GM18867 (cell line): ENCODE data around the gene FSTL5.

Experiments
- ATAC-seq: cut with Tn5 transposase; IDR thresholded peaks from one replicate; pipeline ENCODE4 v1.9.1; 2021; ENCODE audit warnings: mild to moderate bottlenecking, moderate library complexity; ENCODE audit not compliant: unreplicated experiment

Gene FSTL5

DNA sequence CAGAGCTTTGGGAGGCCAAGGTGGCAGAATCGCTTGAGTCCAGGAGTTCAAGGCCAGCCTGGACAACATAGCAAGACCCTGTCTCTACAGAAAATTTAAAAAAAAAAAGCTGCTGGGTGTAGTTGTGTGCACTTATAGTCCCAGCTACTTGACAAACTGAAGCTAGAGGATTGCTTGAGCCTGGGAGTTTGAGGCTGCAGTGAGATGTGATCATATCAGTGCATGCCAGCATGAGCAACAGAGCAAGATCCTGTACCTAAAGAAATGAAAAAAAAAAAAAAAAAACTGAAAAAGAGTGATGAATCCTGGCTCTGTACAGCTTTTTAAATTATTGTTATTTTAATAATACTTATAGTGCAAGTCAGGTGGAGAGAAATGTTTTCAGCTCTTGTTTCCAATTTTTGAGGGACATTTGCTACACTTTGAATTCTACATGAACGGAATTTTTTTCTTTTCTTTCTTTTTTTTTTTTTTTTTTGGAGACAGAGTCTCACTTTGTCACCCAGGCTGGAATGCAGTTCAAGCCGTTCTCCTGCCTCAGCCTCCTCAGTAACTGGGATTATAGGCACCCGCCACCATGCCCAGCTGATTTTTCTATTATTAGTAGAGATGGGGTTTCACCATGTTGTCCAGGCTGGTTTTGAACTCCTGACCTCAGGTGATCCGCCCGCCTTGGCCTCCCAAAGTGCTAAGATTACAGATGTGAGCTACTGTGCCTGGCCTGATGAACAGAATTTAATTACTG lies 215.6 kb downstream of the FSTL5 start:
- no peak for ATAC-seq

DNA sequence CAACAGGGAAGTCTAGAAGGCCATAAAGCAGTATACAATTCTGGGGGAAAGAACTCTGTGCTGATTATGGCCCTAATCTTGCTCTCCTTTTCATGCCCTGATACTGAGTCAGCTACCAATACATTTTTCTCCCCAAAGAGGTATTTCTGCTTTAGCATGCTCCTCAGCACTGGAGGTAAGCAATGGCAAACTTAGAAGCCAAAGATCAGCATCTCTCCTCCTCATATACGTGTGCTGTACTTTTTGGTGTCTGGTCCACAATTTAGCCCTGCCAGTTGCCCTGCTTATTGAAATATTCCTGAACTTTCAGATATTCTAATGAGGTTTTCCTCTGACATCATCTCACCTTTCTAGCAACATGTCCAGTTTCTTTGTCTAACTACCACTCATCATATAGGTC lies 226.2 kb downstream of the FSTL5 start:
- ATAC-seq: no peak

- no peak for ATAC-seq
Observed at GRCh38 chr4:161936625-161937550, 226.9 kb downstream of the FSTL5 start.

DNA sequence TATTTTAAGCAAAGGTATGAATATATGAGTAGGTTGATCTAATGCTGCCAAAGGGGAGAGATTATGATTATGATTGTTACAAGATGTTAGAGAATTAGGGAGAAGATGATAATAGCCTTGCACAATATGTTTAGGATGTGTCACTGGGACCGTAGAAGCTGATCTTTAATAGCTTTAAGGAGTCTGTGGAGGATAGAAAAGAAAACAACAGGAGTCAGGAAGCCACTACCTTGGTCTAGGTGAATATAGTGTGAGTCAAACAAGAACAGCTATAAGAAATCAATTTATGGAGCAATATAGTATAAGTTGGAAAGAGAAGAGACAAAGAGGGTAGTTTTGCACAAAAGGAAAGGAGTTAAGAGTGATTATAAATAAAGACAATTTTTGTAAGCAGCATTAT lies 232.7 kb downstream of the FSTL5 start:
- no peak for ATAC-seq

GRCh38 chr4:161929956-161930355 lies 233.8 kb downstream of the FSTL5 start:
- no peak for ATAC-seq

DNA sequence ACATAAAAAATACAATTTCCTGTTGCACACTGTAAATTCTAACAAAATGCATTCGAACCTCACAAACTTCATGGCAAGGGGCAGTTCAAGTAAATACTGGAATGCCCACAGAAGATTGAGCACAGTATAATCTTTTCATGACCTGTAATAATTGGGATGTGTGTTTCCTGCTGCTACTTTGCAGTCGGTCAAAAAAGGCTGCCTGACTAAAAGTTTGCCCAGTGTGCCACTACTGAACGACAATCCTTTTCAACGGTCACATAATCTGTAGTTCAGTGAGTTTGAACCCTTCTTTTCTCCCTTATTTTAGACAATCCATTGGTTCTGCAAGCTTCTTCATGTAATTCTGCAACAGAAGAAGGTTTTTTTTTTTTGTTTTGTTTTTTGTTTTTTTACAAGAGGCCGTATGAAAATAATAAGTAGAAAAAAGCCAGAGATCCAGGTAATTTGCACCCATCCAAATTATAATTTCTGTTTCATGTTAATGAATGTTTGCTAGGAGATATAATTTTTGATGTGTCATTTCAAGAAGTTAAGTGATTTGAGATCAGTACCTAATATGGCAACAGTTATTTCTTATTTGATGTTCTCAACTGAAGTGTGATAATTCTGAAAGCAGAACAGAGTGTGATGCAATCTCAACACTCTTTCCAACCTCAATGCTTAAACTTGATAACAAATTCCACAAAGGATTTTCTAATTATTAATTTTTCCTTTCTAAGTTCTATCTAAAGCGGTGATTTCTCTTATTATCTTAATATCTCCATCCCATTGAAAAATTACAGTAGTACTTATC lies 237.6 kb downstream of the FSTL5 start:
- ATAC-seq: no peak

GRCh38 chr4:161920304-161921052 lies 243.3 kb downstream of the FSTL5 start:
- ATAC-seq: no peak

GRCh38 chr4:161919442-161920220 lies 244.2 kb downstream of the FSTL5 start:
- ATAC-seq: peak; percentile 54

GRCh38 chr4:161916035-161916434 lies 247.8 kb downstream of the FSTL5 start:
- no peak for ATAC-seq

DNA sequence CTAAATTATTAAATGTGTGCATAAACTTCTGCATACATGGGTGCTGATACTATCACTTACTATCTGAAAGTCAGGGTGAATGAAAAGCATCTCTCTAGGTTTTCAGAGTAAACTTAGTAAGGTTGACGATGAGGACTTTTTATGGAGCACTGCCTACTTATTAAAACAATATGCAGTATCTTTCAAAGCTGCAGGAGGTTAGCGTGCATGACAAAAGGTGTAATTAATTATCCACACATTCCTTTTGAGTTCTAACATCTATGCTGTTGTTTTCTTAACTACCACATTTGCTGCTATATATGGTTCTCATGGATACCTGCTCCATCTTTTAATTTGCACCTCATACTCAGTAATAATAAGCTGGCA lies 256.2 kb downstream of the FSTL5 start:
- no peak for ATAC-seq

DNA sequence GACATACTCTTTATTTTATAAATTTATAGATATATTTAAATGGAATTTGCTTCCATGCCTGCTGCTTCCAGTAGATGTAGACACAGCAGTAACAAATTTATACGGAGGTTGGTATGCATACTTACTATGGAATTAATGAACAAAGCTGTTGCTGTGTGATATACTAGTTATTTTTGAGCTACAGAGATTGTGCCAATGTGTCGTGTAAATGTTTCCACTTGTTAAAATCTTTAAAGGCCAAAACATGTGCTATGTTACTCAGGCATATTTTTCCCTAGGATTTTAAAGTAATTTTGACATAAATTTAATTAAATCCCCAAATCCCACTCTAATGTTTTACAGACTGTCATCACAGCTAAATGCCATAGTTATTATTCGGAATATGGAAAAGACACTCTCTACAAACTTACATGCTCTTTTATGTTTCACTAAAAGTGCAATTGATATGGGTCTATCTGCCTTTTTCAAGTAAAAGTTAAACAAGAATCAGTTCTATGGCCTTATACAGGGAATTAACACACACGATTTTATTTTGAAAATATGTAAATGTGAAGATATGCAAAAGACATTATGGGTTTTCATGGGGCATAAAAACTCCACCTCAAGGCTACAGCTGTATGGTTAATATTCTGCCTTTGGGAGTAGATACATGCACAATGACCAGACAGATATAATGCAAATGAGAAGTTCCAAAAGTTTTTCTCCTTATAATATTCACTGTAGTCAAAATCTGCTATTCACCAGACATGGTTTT lies 256.8 kb downstream of the FSTL5 start:
- no peak for ATAC-seq

DNA sequence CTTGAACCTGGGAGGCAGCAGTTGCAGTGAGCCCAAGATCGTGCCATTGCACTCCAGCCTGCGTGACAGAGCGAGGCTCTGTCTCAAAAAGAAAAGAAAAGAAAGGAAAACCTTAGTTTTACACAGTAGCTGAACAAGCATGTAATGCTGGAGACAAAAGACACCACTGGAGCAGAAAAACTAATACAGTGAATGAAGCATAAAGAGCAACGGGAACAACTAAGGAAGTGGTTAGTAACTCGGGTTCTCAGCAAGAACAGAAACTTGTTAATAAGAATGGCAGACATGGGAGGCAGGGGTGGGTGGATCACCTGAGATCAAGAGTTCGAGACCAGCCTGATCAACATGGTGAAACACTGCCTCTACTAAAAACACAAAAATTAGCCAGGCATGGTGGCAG lies 263.7 kb downstream of the FSTL5 start:
- ATAC-seq: no peak

DNA sequence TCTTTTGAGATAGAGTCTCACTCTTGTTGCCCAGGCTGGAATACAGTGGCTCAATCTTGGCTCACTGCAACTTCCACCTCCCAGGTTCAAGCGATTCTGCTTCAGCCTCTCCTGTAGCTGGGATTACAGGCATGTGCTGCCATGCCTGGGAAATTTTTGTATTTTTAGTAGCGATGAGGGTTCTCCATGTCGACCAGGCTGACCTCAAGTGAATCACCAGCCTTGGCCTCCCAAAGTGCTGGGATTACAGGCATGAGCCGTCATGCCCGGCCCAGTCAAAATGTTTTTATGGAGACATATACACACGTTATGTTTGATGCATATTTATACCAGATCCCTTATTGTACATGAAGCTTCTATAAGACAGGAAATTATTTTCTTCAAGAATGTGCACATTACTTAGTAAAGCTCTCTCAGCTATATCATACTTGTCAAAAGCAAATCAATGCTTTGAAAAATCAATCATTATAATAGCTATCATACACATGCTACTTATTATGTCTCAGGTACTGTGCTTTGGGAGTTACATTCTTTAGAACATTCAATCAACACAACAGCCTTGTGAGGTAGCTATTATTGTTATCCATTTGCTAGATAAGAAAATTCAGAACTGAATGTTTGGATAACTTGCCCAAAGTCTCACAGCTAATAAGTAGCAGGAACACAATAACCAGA lies 269.2 kb downstream of the FSTL5 start:
- ATAC-seq: no peak

- no peak for ATAC-seq
Observed at GRCh38 chr4:161894014-161894413, 269.8 kb downstream of the FSTL5 start.

DNA sequence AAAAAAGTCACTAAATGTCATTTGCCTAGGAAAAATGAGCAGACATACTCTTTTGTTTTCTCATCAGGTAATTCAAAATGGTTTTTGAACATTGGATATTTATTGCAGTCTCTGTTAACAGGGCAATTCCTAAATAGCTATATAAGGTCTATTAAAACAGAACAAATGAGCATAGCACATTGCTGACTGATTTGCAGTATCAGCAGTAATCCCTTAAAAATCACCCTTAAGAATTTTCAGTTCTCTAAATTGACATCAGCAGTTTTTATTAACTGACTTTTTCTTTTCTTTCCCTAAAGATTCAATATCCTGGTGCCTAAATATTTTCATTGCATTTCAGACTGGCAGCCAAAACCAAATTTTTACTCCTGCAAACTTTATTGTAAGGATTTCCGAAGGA lies 270.2 kb downstream of the FSTL5 start:
- ATAC-seq: no peak

GRCh38 chr4:161892951-161893350 lies 270.8 kb downstream of the FSTL5 start:
- ATAC-seq: no peak

GRCh38 chr4:161883157-161883556 lies 280.6 kb downstream of the FSTL5 start:
- ATAC-seq: no peak

- ATAC-seq: no peak
Observed at GRCh38 chr4:161881370-161881769, 282.4 kb downstream of the FSTL5 start.

DNA sequence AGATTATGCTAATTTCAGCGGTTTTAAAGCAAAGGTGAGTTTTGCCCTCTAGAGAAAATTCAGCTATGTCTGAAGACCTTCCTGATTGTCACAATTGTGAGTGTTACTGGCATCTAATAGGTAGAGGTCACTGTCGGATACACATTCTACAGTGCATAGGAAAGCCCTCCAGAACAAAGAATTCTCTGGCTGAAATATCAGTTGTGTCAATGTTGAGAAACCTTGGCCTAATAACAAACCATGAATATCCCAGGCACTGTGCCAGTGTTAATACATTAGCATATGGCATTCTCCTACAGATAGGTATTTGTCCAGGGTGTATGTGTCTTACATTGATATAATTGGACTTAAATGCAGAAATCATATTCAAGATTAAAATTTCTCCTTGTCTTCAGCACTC lies 294.3 kb downstream of the FSTL5 start:
- ATAC-seq: no peak
